Stimulated activated CD8-positive, alpha-beta memory T cell treated with anti-CD3 and anti-CD28 coated beads, Interleukin-7, amount 100 ng/mL, for 4 hours (primary cell): ENCODE results near the gene VWDE.
"Not testable (repeated sequence)": the region's sequence is repeated elsewhere in the genome, so short reads cannot be mapped to it uniquely, and the experiment has no call there.

ENCODE experiments used
- DNase-seq, 2 donors: peaks; one replicate each; pipeline ENCODE4 v3.0.0-alpha.2; 2020; ENCODE audit warnings: low read depth in 2 of 2

The VWDE gene

GRCh38 chr7:12403287-12404181 lies at the start of gene VWDE:
TSS of gene VWDE (minus strand) at chr7:12403865. CDS start at chr7:12403716, 149 bp downstream.
- DNase-seq: peak; percentile 9 to 29

- not testable (repeated sequence) for DNase-seq
These were observed 49.5 kb upstream of the VWDE start for GRCh38 chr7:12453136-12453535.

- no peak for DNase-seq
These were observed 47.0 kb upstream of the VWDE start for GRCh38 chr7:12450615-12451014.

GRCh38 chr7:12444785-12445184 lies 41.1 kb upstream of the VWDE start:
- DNase-seq: no peak

- DNase-seq: no peak
These were observed 36.6 kb upstream of the VWDE start for GRCh38 chr7:12440229-12440628.

GRCh38 chr7:12436896-12437535 lies 33.4 kb upstream of the VWDE start:
- no peak for DNase-seq

GRCh38 chr7:12436126-12436525 lies 32.5 kb upstream of the VWDE start:
- no peak for DNase-seq

- DNase-seq: no peak
These were observed 30.5 kb upstream of the VWDE start for GRCh38 chr7:12434012-12434642.

- DNase-seq: no peak
These were observed 28.4 kb upstream of the VWDE start for GRCh38 chr7:12431886-12432556.

GRCh38 chr7:12425311-12425710 lies 21.6 kb upstream of the VWDE start:
- no peak for DNase-seq

- no peak for DNase-seq
These were observed 20.5 kb upstream of the VWDE start for GRCh38 chr7:12423997-12424745.

GRCh38 chr7:12423355-12423996 lies 19.8 kb upstream of the VWDE start:
- DNase-seq: no peak

GRCh38 chr7:12422554-12423320 lies 19.1 kb upstream of the VWDE start:
- no peak for DNase-seq

GRCh38 chr7:12418452-12418851 lies 14.8 kb upstream of the VWDE start:
- DNase-seq: no peak

- no peak for DNase-seq
These were observed 11.4 kb upstream of the VWDE start for GRCh38 chr7:12415072-12415471.

GRCh38 chr7:12412407-12412806 lies 8.7 kb upstream of the VWDE start:
- DNase-seq: no peak

- no peak for DNase-seq
These were observed 6.9 kb upstream of the VWDE start for GRCh38 chr7:12410523-12410922.

GRCh38 chr7:12409097-12409711 lies 5.5 kb upstream of the VWDE start:
- DNase-seq: no peak

GRCh38 chr7:12407652-12408051 lies 4.0 kb upstream of the VWDE start:
- not testable (repeated sequence) for DNase-seq

- DNase-seq: no peak
These were observed 1.3 kb downstream of the VWDE start for GRCh38 chr7:12402365-12402725.
